Activated B cell treated with CpG ODN at 0.5 μM for 24 hours (primary cell): ENCODE measurements around the gene TMEM244. TPM values are rescaled to one million over a fixed set of nuclear protein-coding genes. Genes with fewer than 3 reads are reported as not detected.
"Not testable (repeated sequence)": the region's sequence is repeated elsewhere in the genome, so short reads cannot be mapped to it uniquely, and the experiment has no call there.

Source experiments
- ATAC-seq: fragments of 200-7000 bp; cut with Tn5 transposase; one replicate; pipeline ENCODE4 v1.10.0; 2021; ENCODE audit warnings: low read depth, mild to moderate bottlenecking, moderate library complexity
- CTCF ChIA-PET: fragments of 350-600 bp; sonication (Branson Sonifier 250); formaldehyde crosslinking; loops from one replicate; lab custom pipeline; 2021; ENCODE audit warnings: antibody characterized with exemption; lab: Charles Lee
- POLR2A ChIA-PET: fragments of 350-600 bp; sonication (Branson Sonifier 250); formaldehyde crosslinking; loops from one replicate; lab custom pipeline; 2021; ENCODE audit warnings: antibody characterized with exemption; lab: Charles Lee
- DNase-seq: peaks from one replicate; pipeline ENCODE4 v3.0.0; 2022
- H3K27ac Mint-ChIP-seq: one replicate; pipeline ENCODE4 v1.8.0; 2020; ENCODE audit warnings: mixed read lengths
- H3K27me3 Mint-ChIP-seq: one replicate; pipeline ENCODE4 v1.8.0; 2021; ENCODE audit warnings: mixed read lengths
- H3K36me3 Mint-ChIP-seq: one replicate; pipeline ENCODE4 v1.8.0; 2021; ENCODE audit warnings: low read depth, mixed read lengths
- H3K4me1 Mint-ChIP-seq: one replicate; pipeline ENCODE4 v1.8.0; 2021; ENCODE audit warnings: mixed read lengths
- H3K4me3 Mint-ChIP-seq: one replicate; pipeline ENCODE4 v1.8.0; 2020; ENCODE audit warnings: mild to moderate bottlenecking, mixed read lengths
- H3K9me3 Mint-ChIP-seq: one replicate; pipeline ENCODE4 v1.8.0; 2020; ENCODE audit warnings: mixed read lengths
- intact Hi-C: fragments of 100-400 bp; cut with micrococcal nuclease; formaldehyde crosslinking; loops from one replicate; pipeline ENCODE4 v1.15.1; 2024
- total RNA-seq: library from RNA; stranded (reverse); gene quantifications from 2 replicates; pipeline ENCODE4 v1.2.3, GENCODE V29; 2022
- TF ChIP-seq, protein P1 (sequence below): fragments of 200-600 bp; IDR thresholded peaks from one replicate; pipeline ENCODE4 v1.8.0; 2022; ENCODE audit warnings: antibody characterized with exemption, mild to moderate bottlenecking

Gene TMEM244
- total RNA-seq, 1 donor from 2014 or later = not detected

DNA sequence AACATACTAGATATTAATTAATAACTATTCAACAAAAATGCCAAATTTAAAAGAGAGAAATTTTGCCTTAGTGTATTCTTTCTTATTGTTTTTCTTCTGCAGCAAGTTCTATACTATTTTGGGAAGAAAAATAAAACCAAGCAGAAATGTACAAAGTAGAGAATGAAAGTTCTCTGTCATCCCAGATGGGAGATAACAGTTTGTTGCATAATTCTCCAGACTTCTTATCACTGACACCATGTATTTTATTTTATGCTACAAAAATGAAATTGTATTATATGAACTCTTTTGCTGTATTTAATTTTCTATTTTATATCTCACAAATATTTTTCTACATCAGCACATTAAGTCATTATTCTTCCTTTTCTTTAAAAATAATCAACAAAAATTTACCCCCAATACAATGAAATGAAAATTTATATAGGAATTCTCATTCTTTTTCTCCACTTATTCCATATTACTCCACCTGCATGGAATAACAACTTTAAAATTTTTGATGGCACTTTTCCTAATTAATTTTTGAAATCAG is 18.2 kb downstream of the TMEM244 start:
- no peak for ATAC-seq
- CTCF ChIA-PET = no interaction called here

DNA sequence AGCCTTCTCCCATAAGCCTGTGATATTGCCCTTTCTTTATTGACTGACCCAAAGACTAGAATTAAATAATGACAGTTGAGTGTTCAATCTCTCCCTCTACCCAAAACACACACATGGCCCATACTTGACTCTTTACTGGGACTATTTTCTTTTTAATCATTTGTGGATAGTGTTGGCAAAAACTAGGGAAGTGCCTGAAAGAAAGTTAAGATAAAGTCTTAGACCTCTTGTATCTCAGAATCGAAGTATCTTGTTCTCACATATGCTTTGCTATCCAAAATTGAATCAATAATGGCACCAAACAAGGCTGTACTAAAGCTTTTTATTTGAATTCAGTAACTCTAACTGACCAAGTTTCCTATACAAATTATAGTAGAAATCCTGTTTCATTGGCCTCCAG is 19.0 kb downstream of the TMEM244 start:
- DNase-seq (no peak), ATAC-seq (no peak)
- Mint-ChIP-seq H3K27me3 (peaks cover 6% of the 10 kb centered on the region), H3K4me1 (no peaks in the 10 kb centered on the region), H3K27ac (no peak overlapping the region), H3K4me3 (no peak overlapping the region), H3K9me3 (no peaks in the 10 kb centered on the region), H3K36me3 (no peaks in the 10 kb centered on the region)
- intact Hi-C loops = no loop called here
- ChIA-PET POLR2A (no interaction called here), CTCF (no interaction called here)
- TF ChIP-seq, protein P1, sequence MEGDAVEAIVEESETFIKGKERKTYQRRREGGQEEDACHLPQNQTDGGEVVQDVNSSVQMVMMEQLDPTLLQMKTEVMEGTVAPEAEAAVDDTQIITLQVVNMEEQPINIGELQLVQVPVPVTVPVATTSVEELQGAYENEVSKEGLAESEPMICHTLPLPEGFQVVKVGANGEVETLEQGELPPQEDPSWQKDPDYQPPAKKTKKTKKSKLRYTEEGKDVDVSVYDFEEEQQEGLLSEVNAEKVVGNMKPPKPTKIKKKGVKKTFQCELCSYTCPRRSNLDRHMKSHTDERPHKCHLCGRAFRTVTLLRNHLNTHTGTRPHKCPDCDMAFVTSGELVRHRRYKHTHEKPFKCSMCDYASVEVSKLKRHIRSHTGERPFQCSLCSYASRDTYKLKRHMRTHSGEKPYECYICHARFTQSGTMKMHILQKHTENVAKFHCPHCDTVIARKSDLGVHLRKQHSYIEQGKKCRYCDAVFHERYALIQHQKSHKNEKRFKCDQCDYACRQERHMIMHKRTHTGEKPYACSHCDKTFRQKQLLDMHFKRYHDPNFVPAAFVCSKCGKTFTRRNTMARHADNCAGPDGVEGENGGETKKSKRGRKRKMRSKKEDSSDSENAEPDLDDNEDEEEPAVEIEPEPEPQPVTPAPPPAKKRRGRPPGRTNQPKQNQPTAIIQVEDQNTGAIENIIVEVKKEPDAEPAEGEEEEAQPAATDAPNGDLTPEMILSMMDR = no peak

More for the DNA sequence above, 18.2 kb downstream of the TMEM244 start:
- H3K9me3 Mint-ChIP-seq = no peaks in the 10 kb centered on the region
- no peak for DNase-seq
- TF ChIP-seq, protein P1 = no peak
- no peak overlapping the region for H3K27ac Mint-ChIP-seq
- peaks cover 2% of the 10 kb centered on the region for H3K27me3 Mint-ChIP-seq
- H3K4me3 Mint-ChIP-seq = no peak overlapping the region
- POLR2A ChIA-PET = no interaction called here
- no peaks in the 10 kb centered on the region for H3K4me1 Mint-ChIP-seq
- intact Hi-C loops = no loop called here
- H3K36me3 Mint-ChIP-seq = no peaks in the 10 kb centered on the region

DNA sequence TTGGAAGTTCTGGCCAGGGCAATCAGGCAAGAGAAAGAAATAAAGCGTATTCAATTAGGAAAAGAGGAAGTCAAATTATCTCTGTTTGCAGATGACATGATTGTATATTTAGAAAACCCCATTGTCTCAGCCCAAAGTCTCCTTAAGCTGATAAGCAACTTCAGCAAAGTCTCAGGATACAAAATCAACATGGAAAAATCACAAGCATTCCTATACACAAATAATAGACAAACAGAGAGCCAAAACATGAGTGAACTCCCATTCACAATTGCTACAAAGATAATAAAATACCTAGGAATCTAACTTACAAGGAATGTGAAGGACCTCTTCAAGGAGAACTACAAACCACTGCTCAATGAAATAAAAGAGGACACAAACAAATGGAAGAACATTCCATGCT is 21.6 kb downstream of the TMEM244 start:
- peaks cover 13% of the 10 kb centered on the region for H3K27me3 Mint-ChIP-seq
- POLR2A ChIA-PET, CTCF ChIA-PET, H3K9me3 Mint-ChIP-seq, ATAC-seq, H3K4me1 Mint-ChIP-seq, H3K36me3 Mint-ChIP-seq, DNase-seq, H3K27ac Mint-ChIP-seq, intact Hi-C loops, H3K4me3 Mint-ChIP-seq: not testable (repeated sequence)

DNA sequence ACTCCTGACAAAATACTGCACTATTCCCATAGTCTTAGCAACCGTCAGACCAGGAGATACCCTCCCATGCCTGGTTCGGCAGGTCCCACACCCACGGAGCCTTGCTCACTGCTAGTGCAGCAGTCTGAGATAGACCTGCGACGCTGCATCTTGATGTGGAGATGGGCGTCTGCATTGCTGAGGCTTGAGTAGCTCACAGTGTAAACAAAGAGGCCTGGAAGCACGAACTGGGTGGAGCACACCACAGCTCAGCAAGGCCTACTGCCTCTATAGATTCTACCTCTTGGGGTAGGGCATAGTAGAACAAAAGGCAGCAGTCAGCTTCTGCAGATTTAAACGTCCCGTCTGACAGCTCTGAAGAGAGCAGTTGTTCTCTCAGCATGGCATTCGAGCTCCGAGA is 25.4 kb downstream of the TMEM244 start:
- TF ChIP-seq, protein P1 = no peak
- Mint-ChIP-seq H3K4me3 (no peak overlapping the region), H3K27ac (no peak overlapping the region), H3K4me1 (no peaks in the 10 kb centered on the region), H3K9me3 (peaks cover 2% of the 10 kb centered on the region), H3K36me3 (no peaks in the 10 kb centered on the region), H3K27me3 (peaks cover 26% of the 10 kb centered on the region)
- DNase-seq (no peak), ATAC-seq (no peak)
- POLR2A ChIA-PET = interaction anchor here (0.6 kb wide), 1 partner anchor 141 kb away, joined by 3 read pairs; no protein-coding TSS in a partner anchor
- intact Hi-C loops = no loop called here
- CTCF ChIA-PET = interaction anchor here (0.6 to 1.5 kb wide), 2 partner anchors 185 to 446 kb away, joined by 4 read pairs; no protein-coding TSS in a partner anchor

DNA sequence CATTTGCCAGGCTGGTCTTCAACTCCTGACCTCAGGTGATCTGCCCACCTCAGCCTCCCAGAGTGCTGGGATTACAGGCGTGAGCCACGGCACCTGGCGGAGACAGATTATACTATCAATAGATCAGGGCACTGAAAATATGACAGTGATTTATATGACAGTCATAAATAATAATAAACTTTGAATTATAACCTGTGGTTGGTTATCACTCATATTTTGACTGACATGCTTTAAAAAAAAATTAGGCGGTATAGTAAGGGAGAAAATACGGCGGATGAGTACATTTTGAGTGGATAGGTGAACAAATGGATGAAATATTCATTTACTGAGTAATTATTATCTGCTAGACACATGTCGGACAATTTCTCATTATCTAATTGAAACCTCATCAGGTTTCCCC is 28.8 kb downstream of the TMEM244 start:
- TF ChIP-seq, protein P1 = no peak
- H3K4me3 Mint-ChIP-seq = no peak overlapping the region
- H3K27ac Mint-ChIP-seq = no peak overlapping the region
- H3K27me3 Mint-ChIP-seq = peaks cover 23% of the 10 kb centered on the region
- ChIA-PET CTCF (no interaction called here), POLR2A (no interaction called here)
- no peaks in the 10 kb centered on the region for H3K36me3 Mint-ChIP-seq
- no peak for ATAC-seq
- intact Hi-C loops = no loop called here
- H3K9me3 Mint-ChIP-seq = peaks cover 2% of the 10 kb centered on the region
- H3K4me1 Mint-ChIP-seq = no peaks in the 10 kb centered on the region
- DNase-seq = no peak

DNA sequence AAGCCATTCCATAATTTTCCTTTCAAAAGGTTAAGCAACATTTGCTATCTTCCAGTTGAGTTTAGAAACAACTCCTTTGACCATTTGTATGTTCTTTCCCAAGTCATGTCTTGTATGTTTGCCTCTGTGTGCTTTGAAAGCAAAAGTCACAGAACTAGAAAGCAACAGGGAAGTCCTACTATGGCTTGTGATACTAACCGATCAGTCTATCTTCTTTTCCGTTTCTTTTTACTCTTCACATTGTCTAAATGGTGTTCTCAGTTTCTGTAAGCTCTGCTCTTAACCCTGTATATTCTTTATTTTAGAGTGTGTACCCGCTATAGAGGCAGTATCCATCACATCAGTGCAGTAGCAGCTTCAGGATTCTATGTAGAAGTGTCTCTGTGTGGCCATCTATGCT is 32.9 kb downstream of the TMEM244 start:
- no peak for DNase-seq
- ChIA-PET POLR2A (no interaction called here), CTCF (interaction anchor here (0.6 kb wide), 1 partner anchor 70 kb away, joined by 3 read pairs; no protein-coding TSS in a partner anchor)

More for the DNA sequence above, 32.9 kb downstream of the TMEM244 start:
- H3K27ac Mint-ChIP-seq = no peak overlapping the region
- peaks cover 9% of the 10 kb centered on the region for H3K27me3 Mint-ChIP-seq
- H3K9me3 Mint-ChIP-seq = no peaks in the 10 kb centered on the region
- intact Hi-C loops = no loop called here
- no peak overlapping the region for H3K4me3 Mint-ChIP-seq
- no peak for ATAC-seq
- TF ChIP-seq, protein P1 = no peak
- H3K4me1 Mint-ChIP-seq = no peaks in the 10 kb centered on the region
- H3K36me3 Mint-ChIP-seq = no peaks in the 10 kb centered on the region
